ENCODE results near the gene TM4SF4. TPM values are rescaled to one million over a fixed set of nuclear protein-coding genes. Genes with fewer than 3 reads are reported as not detected.

The TM4SF4 gene
- total RNA-seq, 4 donors from 2014 or later: 0.24 to 0.65 TPM; not detected in 2

GRCh38 chr3:149529099-149529498, 54.6 kb downstream of the TM4SF4 start:
- no peak for ATAC-seq (ENCODE audit: low FRiP score)
- no peak for TF ChIP-seq CTCF (IDR thresholded peaks at IDR 0.05)
- DNase-seq (ENCODE audit: low spot score): no peak

GRCh38 chr3:149532489-149533180, 58.1 kb downstream of the TM4SF4 start:
- ATAC-seq (ENCODE audit: low FRiP score): no peak
- no peak for TF ChIP-seq CTCF (IDR thresholded peaks at IDR 0.05)
- no peak for DNase-seq (ENCODE audit: low spot score)

GRCh38 chr3:149534082-149534481, 59.6 kb downstream of the TM4SF4 start:
- DNase-seq (ENCODE audit: low spot score): no peak
- no peak for ATAC-seq (ENCODE audit: low FRiP score)
- no peak for TF ChIP-seq CTCF (IDR thresholded peaks at IDR 0.05)

GRCh38 chr3:149534671-149535332, 60.3 kb downstream of the TM4SF4 start:
- no peak for TF ChIP-seq CTCF (IDR thresholded peaks at IDR 0.05)
- ATAC-seq (ENCODE audit: low FRiP score) (no peak), DNase-seq (ENCODE audit: low spot score) (no peak)

GRCh38 chr3:149535333-149535685, 60.8 kb downstream of the TM4SF4 start:
- TF ChIP-seq CTCF (IDR thresholded peaks at IDR 0.05): no peak
- DNase-seq (ENCODE audit: low spot score): no peak
- no peak for ATAC-seq (ENCODE audit: low FRiP score)

- DNase-seq (ENCODE audit: low spot score) (no peak), ATAC-seq (ENCODE audit: low FRiP score) (no peak)
- no peak for TF ChIP-seq CTCF (IDR thresholded peaks at IDR 0.05)
These were observed 61.9 kb downstream of the TM4SF4 start for GRCh38 chr3:149536429-149536828.

GRCh38 chr3:149538371-149538770, 63.9 kb downstream of the TM4SF4 start:
- no peak for ATAC-seq (ENCODE audit: low FRiP score)
- DNase-seq (ENCODE audit: low spot score): no peak
- TF ChIP-seq CTCF (IDR thresholded peaks at IDR 0.05): no peak
